Esophagus muscularis mucosa (tissue), 4 donors: ENCODE measurements around the gene GPBP1L1. TPM values are rescaled to one million over a fixed set of nuclear protein-coding genes. Genes with fewer than 3 reads are reported as not detected.

ENCODE experiments used
- DNase-seq: peaks from one replicate; pipeline ENCODE4 v3.0.0-alpha.2; 2017; ENCODE audit errors: extremely low spot score
- H3K27ac ChIP-seq, 4 donors: fragments of 200-600 bp; sonication (generic); replicated peaks in 1 of 4; 1 replicate in 3 of 4; 2 replicates in 1 of 4; pipeline ENCODE4 v1.5.1; 2016 to 2019; ENCODE audit warnings: mild to moderate bottlenecking in 1 of 4
- H3K27me3 ChIP-seq, 4 donors: fragments of 200-600 bp; sonication (generic); one replicate each; pipeline versions ENCODE4 v1.5.1 to v1.6.0; 2016 to 2019
- H3K36me3 ChIP-seq, 4 donors: fragments of 200-600 bp; sonication (generic); one replicate each; pipeline ENCODE4 v1.5.1; 2016 to 2019
- H3K4me1 ChIP-seq, 4 donors: fragments of 200-600 bp; sonication (generic); one replicate each; pipeline ENCODE4 v1.5.1; 2016 to 2019
- H3K4me3 ChIP-seq, 4 donors: fragments of 200-600 bp; sonication (generic); 1 replicate in 2 of 4; 2 replicates in 2 of 4; pipeline ENCODE4 v1.5.1; 2016 to 2019; ENCODE audit warnings: mild to moderate bottlenecking in 4 of 4, moderate library complexity in 1 of 4
- H3K9me3 ChIP-seq, 4 donors: fragments of 200-600 bp; sonication (generic); 1 replicate in 3 of 4; 2 replicates in 1 of 4; pipeline ENCODE4 v1.5.1; 2016 to 2019
- EP300 ChIP-seq: sonication (generic); formaldehyde crosslinking; IDR thresholded peaks from one replicate; pipeline ENCODE4 v1.6.1; 2017; ENCODE audit warnings: antibody characterized with exemption
- POLR2A ChIP-seq: fragments of 450-650 bp; IDR thresholded peaks from one replicate; pipeline ENCODE4 v1.6.1; 2017; ENCODE audit warnings: antibody characterized with exemption, moderate library complexity, mild to moderate bottlenecking, low read depth
- POLR2AphosphoS5 ChIP-seq, 2 donors: sonication (generic); formaldehyde crosslinking; IDR thresholded peaks; one replicate each; pipeline ENCODE4 v1.6.1; 2017; ENCODE audit warnings: antibody characterized with exemption in 2 of 2
- WGBS: methylation state at CpG from one replicate; pipeline ENCODE4 v1.1.5; 2018; 5-methylcytosine and 5-hydroxymethylcytosine counted together
- intact Hi-C: fragments of 100-400 bp; cut with DNase I; formaldehyde crosslinking; loops from one replicate; pipeline ENCODE4 v1.15.1; 2023
- total RNA-seq, 4 donors: library from RNA; depleted of rRNA; stranded (reverse); fragments of >200 nt; gene quantifications; one replicate each; pipeline versions ENCODE4 v1.1.0 to v1.2.1, GENCODE V29; 2016
- TF ChIP-seq, protein P1 (sequence below), 3 experiments: fragments of 200-600 bp in 2 of 3; fragments of 450-650 bp in 1 of 3; sonication (generic) in 2 of 3; IDR thresholded peaks; one replicate each; pipeline ENCODE4 v1.5.1; 2017 to 2019; ENCODE audit warnings: antibody characterized with exemption in 3 of 3, mild to moderate bottlenecking in 2 of 3, moderate library complexity in 1 of 3

GPBP1L1 gene
- total RNA-seq, 4 donors from 2014 or later, result 87.6 to 110 (median 98.7) TPM

- no peak for TF ChIP-seq POLR2AphosphoS5 (IDR thresholded peaks at IDR 0.05)
- TF ChIP-seq, protein P1, sequence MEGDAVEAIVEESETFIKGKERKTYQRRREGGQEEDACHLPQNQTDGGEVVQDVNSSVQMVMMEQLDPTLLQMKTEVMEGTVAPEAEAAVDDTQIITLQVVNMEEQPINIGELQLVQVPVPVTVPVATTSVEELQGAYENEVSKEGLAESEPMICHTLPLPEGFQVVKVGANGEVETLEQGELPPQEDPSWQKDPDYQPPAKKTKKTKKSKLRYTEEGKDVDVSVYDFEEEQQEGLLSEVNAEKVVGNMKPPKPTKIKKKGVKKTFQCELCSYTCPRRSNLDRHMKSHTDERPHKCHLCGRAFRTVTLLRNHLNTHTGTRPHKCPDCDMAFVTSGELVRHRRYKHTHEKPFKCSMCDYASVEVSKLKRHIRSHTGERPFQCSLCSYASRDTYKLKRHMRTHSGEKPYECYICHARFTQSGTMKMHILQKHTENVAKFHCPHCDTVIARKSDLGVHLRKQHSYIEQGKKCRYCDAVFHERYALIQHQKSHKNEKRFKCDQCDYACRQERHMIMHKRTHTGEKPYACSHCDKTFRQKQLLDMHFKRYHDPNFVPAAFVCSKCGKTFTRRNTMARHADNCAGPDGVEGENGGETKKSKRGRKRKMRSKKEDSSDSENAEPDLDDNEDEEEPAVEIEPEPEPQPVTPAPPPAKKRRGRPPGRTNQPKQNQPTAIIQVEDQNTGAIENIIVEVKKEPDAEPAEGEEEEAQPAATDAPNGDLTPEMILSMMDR (IDR thresholded peaks at IDR 0.05), result no peak
- no peak for TF ChIP-seq EP300
- no peak for TF ChIP-seq POLR2A
- H3K27me3 ChIP-seq, result no peaks in the 10 kb centered on the region
- 60% methylated on average over 1 of the region's 1 CpG for WGBS
- no peak overlapping the region for H3K27ac ChIP-seq
- intact Hi-C loops, result no loop called here
- no peaks in the 10 kb centered on the region for H3K9me3 ChIP-seq
- DNase-seq, result no peak
- no peak overlapping the region for H3K4me3 ChIP-seq
- H3K36me3 ChIP-seq, result peaks cover 52 to 100% (median 90%) of the 10 kb centered on the region in 4 donors
- peaks cover 0 to 9% (median 0%) of the 10 kb centered on the region in 4 donors for H3K4me1 ChIP-seq
Measured at GRCh38 chr1:45630429-45630828, 55.9 kb downstream of the GPBP1L1 start.

DNA sequence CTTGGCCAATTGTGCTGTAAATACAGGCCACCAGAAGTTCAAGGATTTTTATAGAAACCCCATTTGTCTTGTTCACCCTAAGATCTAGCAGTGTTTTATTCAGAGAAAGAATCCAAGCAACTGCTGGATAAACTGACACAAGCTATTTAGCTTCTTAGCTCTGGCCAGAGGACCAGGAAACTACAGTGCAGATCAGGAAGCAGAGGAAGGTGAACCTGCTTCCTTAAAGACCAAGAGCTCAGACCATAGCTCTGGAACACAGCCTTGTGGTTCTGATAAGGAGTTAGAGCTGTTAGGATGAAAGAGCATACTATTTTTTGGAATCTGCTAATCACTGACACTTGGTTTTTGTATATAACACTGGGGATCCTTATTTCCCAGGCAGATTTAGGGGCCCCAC lies 57.3 kb downstream of the GPBP1L1 start:
- Histone ChIP-seq H3K27ac (peak overlapping the region in 1 of 4 donors; percentile 9), H3K4me3 (no peak overlapping the region)
- intact Hi-C loops, result no loop called here

DNA sequence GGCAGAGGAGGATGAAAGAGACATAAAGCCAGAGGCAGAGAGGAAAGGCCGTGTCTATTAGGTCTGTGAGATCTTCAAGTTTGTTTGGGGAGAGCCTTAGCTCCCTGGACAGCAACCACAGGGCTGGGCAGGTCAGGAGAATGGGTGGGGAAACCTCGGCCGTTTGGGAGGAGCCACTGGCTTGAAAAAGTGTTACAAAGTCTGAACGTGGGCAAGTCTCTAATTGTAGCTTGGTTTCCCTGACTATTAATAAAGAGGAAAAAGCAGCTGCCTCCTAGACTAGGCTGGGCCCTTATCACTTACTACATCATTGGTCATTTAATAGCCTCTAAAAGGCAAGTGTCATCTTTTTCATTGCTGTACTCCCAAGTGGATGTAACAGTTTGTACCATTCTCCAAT lies 62.4 kb downstream of the GPBP1L1 start, which contains the start of gene CCDC17:
TSS of gene CCDC17 (minus strand) at position 83 of the 400 bp plus-strand sequence. CDS start 145 bp downstream, outside the sequence.
- intact Hi-C loops, result no loop called here
- Histone ChIP-seq H3K4me3 (peak within 1 kb of the TSS; percentile 37 to 43 (median 38)), H3K36me3 (peaks cover 11 to 60% (median 42%) of the 10 kb centered on the region in 4 donors)

More for the DNA sequence above, 57.3 kb downstream of the GPBP1L1 start:
- TF ChIP-seq POLR2AphosphoS5 (IDR thresholded peaks at IDR 0.05) (peak in 1 of 2 donors; percentile 18), EP300 (no peak)
- Histone ChIP-seq H3K9me3 (no peaks in the 10 kb centered on the region), H3K27me3 (no peaks in the 10 kb centered on the region), H3K4me1 (peaks cover 0 to 13% (median 2%) of the 10 kb centered on the region in 4 donors), H3K36me3 (peaks cover 52 to 92% (median 82%) of the 10 kb centered on the region in 4 donors)
- no peak for DNase-seq

GRCh38 chr1:45622524-45623394 lies 63.6 kb downstream of the GPBP1L1 start:
- 74% methylated on average over 48 of the region's 78 CpGs for WGBS
- intact Hi-C loops, result no loop called here
- DNase-seq, result no peak
- Histone ChIP-seq H3K27ac (peak overlapping the region; percentile 28 to 57 (median 48)), H3K27me3 (no peaks in the 10 kb centered on the region), H3K36me3 (peaks cover 17 to 56% (median 42%) of the 10 kb centered on the region in 4 donors), H3K9me3 (no peaks in the 10 kb centered on the region), H3K4me3 (peak overlapping the region; percentile 37 to 43 (median 38)), H3K4me1 (peaks cover 14 to 41% (median 29%) of the 10 kb centered on the region in 4 donors)
- TF ChIP-seq POLR2AphosphoS5 (IDR thresholded peaks at IDR 0.05) (peak in 1 of 2 donors; percentile 28), EP300 (no peak)

More for the DNA sequence above, 62.4 kb downstream of the GPBP1L1 start, which contains the start of gene CCDC17:
- DNase-seq, result no peak
- WGBS, result 38% methylated on average over 4 of the region's 4 CpGs
- Histone ChIP-seq H3K27me3 (no peaks in the 10 kb centered on the region), H3K27ac (peak within 1 kb of the TSS in 3 of 4 donors; percentile 28 to 57 (median 43)), H3K9me3 (no peaks in the 10 kb centered on the region), H3K4me1 (peaks cover 14 to 43% (median 32%) of the 10 kb centered on the region in 4 donors)
- no peak for TF ChIP-seq EP300
- TF ChIP-seq, protein P1 (IDR thresholded peaks at IDR 0.05), result no peak
- no peak for TF ChIP-seq POLR2AphosphoS5 (IDR thresholded peaks at IDR 0.05)
- TF ChIP-seq POLR2A, result no peak

DNA sequence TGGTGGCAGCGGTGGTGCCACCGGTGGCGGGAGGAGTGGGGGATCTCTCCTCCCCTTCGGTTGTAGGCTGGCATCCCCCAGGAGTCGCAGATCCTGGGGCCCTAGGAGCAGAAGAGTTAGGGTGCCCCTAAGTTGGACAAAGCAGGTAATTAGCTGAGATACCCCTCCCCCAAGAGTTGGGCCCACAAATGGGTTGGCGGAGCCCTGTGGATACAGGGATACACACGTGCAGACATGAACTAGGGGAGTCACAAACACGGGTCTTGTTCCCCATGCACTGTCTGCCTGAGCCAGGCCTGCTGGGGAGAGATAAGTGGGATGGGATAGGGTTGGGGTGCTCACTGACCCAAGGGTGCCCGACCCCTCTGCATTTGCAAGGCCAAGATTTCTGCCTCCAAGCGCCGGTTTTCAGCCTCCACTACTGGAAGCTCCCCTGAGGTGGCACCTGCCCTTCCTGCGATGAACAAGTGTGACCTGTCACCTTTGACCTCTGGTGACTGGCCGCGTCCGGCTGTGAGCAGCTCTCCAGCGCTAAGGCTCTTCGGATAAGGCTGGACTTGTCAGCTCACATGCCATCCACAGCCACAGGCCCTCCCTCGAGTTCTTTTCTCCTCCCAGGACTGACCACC lies 64.3 kb downstream of the GPBP1L1 start:
- peak overlapping the region; percentile 37 to 43 (median 38) for H3K4me3 ChIP-seq
- TF ChIP-seq POLR2AphosphoS5 (IDR thresholded peaks at IDR 0.05) (no peak), EP300 (no peak), POLR2A (no peak)
- TF ChIP-seq, protein P1 (IDR thresholded peaks at IDR 0.05), result no peak
- DNase-seq, result no peak

More for the DNA sequence above, 64.3 kb downstream of the GPBP1L1 start:
- Histone ChIP-seq H3K9me3 (no peaks in the 10 kb centered on the region), H3K36me3 (peaks cover 19 to 56% (median 45%) of the 10 kb centered on the region in 4 donors), H3K4me1 (peaks cover 14 to 41% (median 29%) of the 10 kb centered on the region in 4 donors), H3K27me3 (no peaks in the 10 kb centered on the region), H3K27ac (peak overlapping the region; percentile 28 to 57 (median 51))
- intact Hi-C loops, result no loop called here
- WGBS, result 66% methylated on average over 8 of the region's 18 CpGs
